Loucy (cell line): ENCODE data around the gene CD44.

Experiments
- H2AFZ ChIP-seq: fragments of 200-600 bp; sonication (generic); 2 replicates; pipeline ENCODE4 v1.6.0; 2016; ENCODE audit warnings: antibody characterized with exemption, mild to moderate bottlenecking, low read length, moderate library complexity
- H3F3A ChIP-seq: fragments of 200-600 bp; 2 replicates; pipeline ENCODE4 v1.6.0; 2016; ENCODE audit warnings: antibody characterized with exemption, low read depth, mild to moderate bottlenecking
- H3K27me3 ChIP-seq: fragments of 200-600 bp; sonication (generic); 2 replicates; pipeline ENCODE4 v1.6.1; 2014; ENCODE audit warnings: low read length, mild to moderate bottlenecking; ENCODE audit not compliant: insufficient read depth, poor library complexity, severe bottlenecking
- H3K36me3 ChIP-seq: fragments of 200-600 bp; sonication (generic); 2 replicates; pipeline ENCODE4 v1.6.1; 2016; ENCODE audit warnings: low read length; ENCODE audit not compliant: insufficient read depth
- H3K4me1 ChIP-seq: fragments of 200-600 bp; sonication (generic); 2 replicates; pipeline ENCODE4 v1.5.1; 2014; ENCODE audit warnings: low read length, mild to moderate bottlenecking; ENCODE audit not compliant: insufficient read depth, poor library complexity, severe bottlenecking
- H3K4me2 ChIP-seq: fragments of 200-600 bp; sonication (generic); 2 replicates; pipeline ENCODE4 v1.6.0; 2014; ENCODE audit warnings: antibody characterized with exemption, low read length, low read depth, mild to moderate bottlenecking; ENCODE audit not compliant: poor library complexity, severe bottlenecking
- H3K4me3 ChIP-seq: fragments of 200-600 bp; sonication (generic); 2 replicates; pipeline ENCODE4 v1.5.1; 2014; ENCODE audit warnings: low read length, mild to moderate bottlenecking, mixed read lengths; ENCODE audit not compliant: poor library complexity, severe bottlenecking
- H3K79me2 ChIP-seq: fragments of 200-600 bp; sonication (generic); 2 replicates; pipeline ENCODE4 v1.6.1; 2014; ENCODE audit warnings: low read length; ENCODE audit not compliant: insufficient read depth
- H3K9ac ChIP-seq: fragments of 200-600 bp; sonication (generic); 2 replicates; pipeline ENCODE4 v1.6.0; 2014; ENCODE audit warnings: mild to moderate bottlenecking, low read depth, low read length, moderate library complexity; ENCODE audit not compliant: poor library complexity, severe bottlenecking
- H3K9me2 ChIP-seq: fragments of 200-600 bp; sonication (generic); replicated peaks from 2 replicates; pipeline ENCODE4 v1.6.1; 2016; ENCODE audit warnings: low read depth, low read length, mixed read lengths
- H3K9me3 ChIP-seq: fragments of 200-600 bp; sonication (generic); 2 replicates; pipeline ENCODE4 v1.6.1; 2014; ENCODE audit warnings: mild to moderate bottlenecking, antibody characterized with exemption, low read length, low read depth; ENCODE audit not compliant: insufficient read depth
- H4K20me1 ChIP-seq: fragments of 200-600 bp; sonication (generic); 2 replicates; pipeline ENCODE4 v1.6.0; 2014; ENCODE audit warnings: antibody characterized with exemption, low read length, mild to moderate bottlenecking; ENCODE audit not compliant: insufficient read depth, poor library complexity, severe bottlenecking
- CTCF ChIP-seq: fragments of 200-600 bp; sonication (generic); conservative IDR thresholded peaks from 2 replicates; pipeline ENCODE4 v1.5.1; 2014; ENCODE audit warnings: mild to moderate bottlenecking, antibody characterized with exemption, low read length
- EZH2phosphoT487 ChIP-seq: fragments of 200-600 bp; IDR thresholded peaks from 2 replicates; pipeline ENCODE4 v1.6.1; 2018; ENCODE audit warnings: antibody characterized with exemption, mild to moderate bottlenecking, moderate library complexity, borderline replicate concordance

Gene CD44

GRCh38 chr11:35115688-35116030 is 23.3 kb upstream of the CD44 start:
- Histone ChIP-seq H3K27me3 (no peaks in the 10 kb centered on the region), H4K20me1 (no peaks in the 10 kb centered on the region), H3K4me2 (no peak overlapping the region), H3K4me3 (no peak overlapping the region), H3F3A (no peaks in the 10 kb centered on the region), H3K79me2 (no peaks in the 10 kb centered on the region), H3K4me1 (peaks cover 16% of the 10 kb centered on the region), H3K9me3 (no peaks in the 10 kb centered on the region), H2AFZ (no peak overlapping the region), H3K9ac (no peak overlapping the region), H3K36me3 (no peaks in the 10 kb centered on the region), H3K9me2 (no peaks in the 10 kb centered on the region)
- TF ChIP-seq CTCF (no peak), EZH2phosphoT487 (no peak)

GRCh38 chr11:35116245-35116644 is 22.7 kb upstream of the CD44 start:
- Histone ChIP-seq H2AFZ (no peak overlapping the region), H3K79me2 (no peaks in the 10 kb centered on the region), H3K4me1 (peaks cover 16% of the 10 kb centered on the region), H3K27me3 (no peaks in the 10 kb centered on the region), H3K9ac (no peak overlapping the region), H3F3A (no peaks in the 10 kb centered on the region), H3K36me3 (no peaks in the 10 kb centered on the region), H3K4me2 (no peak overlapping the region), H3K9me3 (no peaks in the 10 kb centered on the region), H3K4me3 (no peak overlapping the region), H3K9me2 (no peaks in the 10 kb centered on the region), H4K20me1 (no peaks in the 10 kb centered on the region)
- TF ChIP-seq EZH2phosphoT487 (no peak), CTCF (no peak)

- Histone ChIP-seq H3K9me2 (no peaks in the 10 kb centered on the region), H3K36me3 (no peaks in the 10 kb centered on the region), H2AFZ (no peak overlapping the region), H3F3A (peaks cover 3% of the 10 kb centered on the region; the same call in 1 of the 2 replicates), H3K27me3 (no peaks in the 10 kb centered on the region), H3K9ac (no peak overlapping the region), H4K20me1 (no peaks in the 10 kb centered on the region), H3K4me1 (peaks cover 17% of the 10 kb centered on the region), H3K79me2 (no peaks in the 10 kb centered on the region), H3K4me3 (no peak overlapping the region), H3K9me3 (no peaks in the 10 kb centered on the region), H3K4me2 (no peak overlapping the region)
- TF ChIP-seq EZH2phosphoT487 (no peak), CTCF (no peak)
Measured at GRCh38 chr11:35116762-35117640, 22.0 kb upstream of the CD44 start.
